ENCODE measurements around the gene NRCAM.

DNA sequence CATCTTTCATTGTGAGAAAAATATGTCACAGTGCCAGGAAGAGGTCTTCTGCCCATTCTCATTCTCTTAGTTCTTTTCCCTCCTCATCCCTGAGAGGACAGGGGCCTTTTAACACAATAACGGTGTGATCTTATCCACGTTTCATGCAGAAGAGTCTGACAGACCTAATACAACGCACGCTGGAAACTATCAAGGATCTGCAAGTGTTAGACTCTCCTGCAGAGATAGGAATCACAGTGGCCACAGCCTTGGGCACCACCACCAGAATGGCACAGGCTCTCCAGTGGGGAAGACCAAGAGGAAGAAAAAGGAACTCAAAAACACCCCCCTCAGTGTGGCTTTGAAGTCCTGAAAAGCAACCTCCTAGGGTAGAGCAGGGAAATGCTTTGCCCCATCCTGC lies 253.5 kb downstream of the NRCAM start:
- TF ChIP-seq, protein P1, sequence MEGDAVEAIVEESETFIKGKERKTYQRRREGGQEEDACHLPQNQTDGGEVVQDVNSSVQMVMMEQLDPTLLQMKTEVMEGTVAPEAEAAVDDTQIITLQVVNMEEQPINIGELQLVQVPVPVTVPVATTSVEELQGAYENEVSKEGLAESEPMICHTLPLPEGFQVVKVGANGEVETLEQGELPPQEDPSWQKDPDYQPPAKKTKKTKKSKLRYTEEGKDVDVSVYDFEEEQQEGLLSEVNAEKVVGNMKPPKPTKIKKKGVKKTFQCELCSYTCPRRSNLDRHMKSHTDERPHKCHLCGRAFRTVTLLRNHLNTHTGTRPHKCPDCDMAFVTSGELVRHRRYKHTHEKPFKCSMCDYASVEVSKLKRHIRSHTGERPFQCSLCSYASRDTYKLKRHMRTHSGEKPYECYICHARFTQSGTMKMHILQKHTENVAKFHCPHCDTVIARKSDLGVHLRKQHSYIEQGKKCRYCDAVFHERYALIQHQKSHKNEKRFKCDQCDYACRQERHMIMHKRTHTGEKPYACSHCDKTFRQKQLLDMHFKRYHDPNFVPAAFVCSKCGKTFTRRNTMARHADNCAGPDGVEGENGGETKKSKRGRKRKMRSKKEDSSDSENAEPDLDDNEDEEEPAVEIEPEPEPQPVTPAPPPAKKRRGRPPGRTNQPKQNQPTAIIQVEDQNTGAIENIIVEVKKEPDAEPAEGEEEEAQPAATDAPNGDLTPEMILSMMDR (conservative IDR thresholded peaks at IDR 0.05; ENCODE audit: low read depth, low read length), result no peak
- no peak for TF ChIP-seq EZH2 (IDR thresholded peaks at IDR 0.05; ENCODE audit: borderline replicate concordance, low read depth, low read length, poor library complexity, severe bottlenecking)

Data from A673 (cell line).